ENCODE measurements around the gene ELAVL4.

The ELAVL4 gene

GRCh38 chr1:50110151-50110550 lies 1.4 kb downstream of the ELAVL4 start:
- H3K9me3 Mint-ChIP-seq, result no peaks in the 10 kb centered on the region
- TF ChIP-seq CTCF (IDR thresholded peaks at IDR 0.05; ENCODE audit: unreplicated experiment in 3 of 3), result no peak
- H3K36me3 Mint-ChIP-seq (ENCODE audit: low read depth), result no peaks in the 10 kb centered on the region
- H3K27me3 Mint-ChIP-seq (ENCODE audit: low read depth), result peaks cover 25% of the 10 kb centered on the region
- H3K27ac Mint-ChIP-seq, result no peak overlapping the region
- no peaks in the 10 kb centered on the region for H3K4me1 Mint-ChIP-seq
- H3K4me3 Mint-ChIP-seq, result peak overlapping the region in 2 of 3 experiments; percentile 1 to 55

- no peak for TF ChIP-seq CTCF (IDR thresholded peaks at IDR 0.05; ENCODE audit: unreplicated experiment in 3 of 3)
- H3K9me3 Mint-ChIP-seq, result no peaks in the 10 kb centered on the region
- peaks cover 25% of the 10 kb centered on the region for H3K27me3 Mint-ChIP-seq (ENCODE audit: low read depth)
- H3K27ac Mint-ChIP-seq, result no peak overlapping the region
- H3K4me1 Mint-ChIP-seq, result no peaks in the 10 kb centered on the region
- H3K36me3 Mint-ChIP-seq (ENCODE audit: low read depth), result no peaks in the 10 kb centered on the region
- peak overlapping the region in 1 of 3 experiments; percentile 55 for H3K4me3 Mint-ChIP-seq
Observed at GRCh38 chr1:50110656-50111055, 1.9 kb downstream of the ELAVL4 start.

- Mint-ChIP-seq H3K4me3 (peak overlapping the region in 1 of 3 experiments; percentile 16), H3K4me1 (no peaks in the 10 kb centered on the region), H3K27ac (no peak overlapping the region), H3K36me3 (ENCODE audit: low read depth) (no peaks in the 10 kb centered on the region), H3K27me3 (ENCODE audit: low read depth) (peaks cover 22% of the 10 kb centered on the region), H3K9me3 (no peaks in the 10 kb centered on the region)
- no peak for TF ChIP-seq CTCF (IDR thresholded peaks at IDR 0.05; ENCODE audit: unreplicated experiment in 3 of 3)
Observed at GRCh38 chr1:50111503-50111902, 2.8 kb downstream of the ELAVL4 start.

GRCh38 chr1:50112193-50112592 lies 3.5 kb downstream of the ELAVL4 start:
- no peak overlapping the region for H3K4me3 Mint-ChIP-seq
- no peak for TF ChIP-seq CTCF (IDR thresholded peaks at IDR 0.05; ENCODE audit: unreplicated experiment in 3 of 3)

GRCh38 chr1:50123071-50123470 lies 14.4 kb downstream of the ELAVL4 start:
- H3K36me3 Mint-ChIP-seq (ENCODE audit: low read depth), result no peaks in the 10 kb centered on the region
- no peaks in the 10 kb centered on the region for H3K9me3 Mint-ChIP-seq
- TF ChIP-seq CTCF (IDR thresholded peaks at IDR 0.05; ENCODE audit: unreplicated experiment in 3 of 3), result no peak
- H3K4me1 Mint-ChIP-seq, result no peaks in the 10 kb centered on the region
- H3K27me3 Mint-ChIP-seq (ENCODE audit: low read depth), result peaks cover 5% of the 10 kb centered on the region
- H3K4me3 Mint-ChIP-seq, result no peak overlapping the region
- no peak overlapping the region for H3K27ac Mint-ChIP-seq

More at GRCh38 chr1:50112193-50112592, 3.5 kb downstream of the ELAVL4 start:
- H3K36me3 Mint-ChIP-seq (ENCODE audit: low read depth), result no peaks in the 10 kb centered on the region
- peaks cover 22% of the 10 kb centered on the region for H3K27me3 Mint-ChIP-seq (ENCODE audit: low read depth)
- no peaks in the 10 kb centered on the region for H3K9me3 Mint-ChIP-seq
- no peak overlapping the region for H3K27ac Mint-ChIP-seq
- no peaks in the 10 kb centered on the region for H3K4me1 Mint-ChIP-seq

- Mint-ChIP-seq H3K36me3 (ENCODE audit: low read depth) (no peaks in the 10 kb centered on the region), H3K4me1 (no peaks in the 10 kb centered on the region), H3K27ac (no peak overlapping the region), H3K9me3 (no peaks in the 10 kb centered on the region), H3K27me3 (ENCODE audit: low read depth) (peaks cover 5% of the 10 kb centered on the region), H3K4me3 (no peak overlapping the region)
- TF ChIP-seq CTCF (IDR thresholded peaks at IDR 0.05; ENCODE audit: unreplicated experiment in 3 of 3), result no peak
Observed at GRCh38 chr1:50126927-50127715, 18.4 kb downstream of the ELAVL4 start.

Data from nephron (organoid).